Heart left ventricle (tissue), 16 donors: ENCODE data around the gene SH3RF3. TPM values are rescaled to one million over a fixed set of nuclear protein-coding genes. Genes with fewer than 3 reads are reported as not detected.

ENCODE experiments used
- ATAC-seq, 4 donors: fragments of 200-7000 bp; cut with Tn5 transposase; one replicate each; pipeline ENCODE4 v1.9.1; 2020 to 2022; ENCODE audit warnings: moderate library complexity in 4 of 4, mild to moderate bottlenecking in 3 of 4, moderate number of reproducible peaks in 1 of 4
- DNase-seq, 5 donors: peaks; one replicate each; pipeline ENCODE4 v3.0.0-alpha.2; 2020
- H3K27ac ChIP-seq, 12 donors: fragments of 200-600 bp; sonication (generic) in 4 of 12; one replicate each; pipeline versions ENCODE4 v1.5.0 to v1.8.0; 2016 to 2022; ENCODE audit warnings: mild to moderate bottlenecking in 2 of 12
- H3K27me3 ChIP-seq, 9 donors: fragments of 200-600 bp; sonication (generic) in 2 of 9; one replicate each; pipeline versions ENCODE4 v1.5.1 to v1.8.0; 2016 to 2022; ENCODE audit warnings: mild to moderate bottlenecking in 3 of 9
- H3K36me3 ChIP-seq, 9 donors: fragments of 200-600 bp; sonication (generic) in 2 of 9; one replicate each; pipeline versions ENCODE4 v1.5.0 to v1.8.0; 2018 to 2022; ENCODE audit warnings: mild to moderate bottlenecking in 2 of 9
- H3K4me1 ChIP-seq, 12 donors: fragments of 200-600 bp; sonication (generic) in 4 of 12; one replicate each; pipeline versions ENCODE4 v1.5.0 to v1.8.0; 2016 to 2022; ENCODE audit warnings: mild to moderate bottlenecking in 3 of 12
- H3K4me3 ChIP-seq, 12 donors: fragments of 200-600 bp; sonication (generic) in 4 of 12; one replicate each; pipeline versions ENCODE4 v1.5.0 to v1.8.0; 2017 to 2022; ENCODE audit warnings: mild to moderate bottlenecking in 9 of 12, moderate library complexity in 4 of 12
- H3K9me3 ChIP-seq, 12 donors: fragments of 200-600 bp; sonication (generic) in 4 of 12; one replicate each; pipeline versions ENCODE4 v1.5.0 to v1.8.0; 2016 to 2022; ENCODE audit warnings: mild to moderate bottlenecking in 1 of 12
- POLR2A ChIP-seq, 2 donors: fragments of 450-650 bp; IDR thresholded peaks; one replicate each; pipeline ENCODE4 v1.6.1; 2017; ENCODE audit warnings: antibody characterized with exemption in 2 of 2, mild to moderate bottlenecking in 2 of 2, moderate library complexity in 2 of 2
- WGBS, 4 donors: extraction: QIAGEN DNeasy Blood & Tissue Kit in 2 of 4; methylation state at CpG; one replicate each; pipeline versions ENCODE4 v1.1.5 to v1.1.7; 2013 to 2018; 5-methylcytosine and 5-hydroxymethylcytosine counted together
- intact Hi-C, 10 donors: fragments of 100-400 bp; cut with DNase I; formaldehyde crosslinking; loops; one replicate each; pipeline versions ENCODE4 v1.11.1 to v1.14.2; 2022
- polyA plus RNA-seq, 2 donors: library from polyadenylated mRNA; stranded (reverse); fragments of 200-250 nt; gene quantifications; one replicate each; pipeline ENCODE4 v1.2.3, GENCODE V29; 2013
- total RNA-seq, 9 donors: library from RNA; depleted of rRNA in 2 of 9; stranded (reverse); fragments of >200 nt in 2 of 9; fragmentation: NEBNext Ultra II Directional in 3 of 9; extraction: Animal tissue kit (Norgen Biotek cat#: 25700) in 3 of 9; gene quantifications; one replicate each; pipeline versions ENCODE4 v1.1.0 to v1.2.4, GENCODE V29; 2016 to 2023
- TF ChIP-seq, protein P1 (sequence below), 12 donors: fragments of 200-600 bp; sonication (generic) in 4 of 12; IDR thresholded peaks; one replicate each; pipeline versions ENCODE4 v1.5.0 to v1.8.0; 2018 to 2022; ENCODE audit warnings: antibody characterized with exemption in 12 of 12, mild to moderate bottlenecking in 5 of 12
- donor health status: ischemic (EF 13 %, LVEDD 7.1; RV severe dilation, severe dysfunction).
- donor health status: healthy with polysubstance abuse.
- donor health status: DM: no; HTN: yes; CAD: no.
- donor health status: DM: no; HTN: no; CAD: no.
- donor health status: ischemic (EF 25% LVEDD 6.9; RV normal size, moderate dysfunction).
- donor health status: ischemic (EF 25% LVEDD 5.7; RV mildly dilated, moderate dysfunction).
- donor health status: healthy.
- donor health status: DM: yes; HTN: yes; CAD: no.
- donor health status: ischemic (EF 35%, LVEDD 5.7; RV mildly dilated, moderate dysfunction).
- donor health status: nonischemic (EF 11% LVEDD 7.7; RV severe dilation, severe dysfunction).
- donor health status: DM: yes; HTN: yes; CAD: no.
- donor health status: PGD.
- donor health status: ischemic (EF 29% LVEDD 5.4; RV normal size, mild dysfunction).
- donor health status: nonischemic (EF 23%, LVEDD 6.1; RV moderate dilation, normal function).

SH3RF3 gene
- total and polyA plus RNA-seq, 11 donors = 5.2 to 15.7 (median 7.9) TPM

DNA sequence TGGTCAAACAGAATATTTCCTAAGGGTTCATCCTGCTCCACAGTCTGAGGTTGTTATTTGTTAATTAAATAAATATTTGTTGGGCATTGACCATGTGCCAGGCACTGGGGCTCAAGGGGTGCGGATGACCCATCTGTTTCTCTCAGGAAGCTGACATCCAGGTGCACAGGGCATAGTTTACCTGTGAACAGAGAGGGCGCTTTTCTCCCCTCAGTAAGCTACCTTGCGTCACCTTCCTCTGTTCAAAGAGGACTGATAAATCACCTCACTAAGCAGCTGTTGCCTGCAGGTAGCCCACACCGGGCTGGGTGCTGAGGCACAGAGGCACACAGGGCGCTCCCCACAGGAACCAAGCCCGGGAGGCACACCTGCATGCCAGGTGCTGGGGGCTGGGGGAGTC is 41.6 kb downstream of the SH3RF3 start:
- H3K4me3 ChIP-seq = no peak overlapping the region
- DNase-seq = no peak
- intact Hi-C loops = loop anchor here in 2 of 10 donors (5.0 kb wide), 2 partner anchors 38 to 72 kb away; no protein-coding TSS in a partner anchor
- peaks cover 2 to 52% (median 44%) of the 10 kb centered on the region in 12 donors for H3K4me1 ChIP-seq
- no peak for ATAC-seq
- peaks cover 0 to 16% (median 3%) of the 10 kb centered on the region in 12 donors for H3K9me3 ChIP-seq
- H3K27me3 ChIP-seq = no peaks in the 10 kb centered on the region
- TF ChIP-seq, protein P1, sequence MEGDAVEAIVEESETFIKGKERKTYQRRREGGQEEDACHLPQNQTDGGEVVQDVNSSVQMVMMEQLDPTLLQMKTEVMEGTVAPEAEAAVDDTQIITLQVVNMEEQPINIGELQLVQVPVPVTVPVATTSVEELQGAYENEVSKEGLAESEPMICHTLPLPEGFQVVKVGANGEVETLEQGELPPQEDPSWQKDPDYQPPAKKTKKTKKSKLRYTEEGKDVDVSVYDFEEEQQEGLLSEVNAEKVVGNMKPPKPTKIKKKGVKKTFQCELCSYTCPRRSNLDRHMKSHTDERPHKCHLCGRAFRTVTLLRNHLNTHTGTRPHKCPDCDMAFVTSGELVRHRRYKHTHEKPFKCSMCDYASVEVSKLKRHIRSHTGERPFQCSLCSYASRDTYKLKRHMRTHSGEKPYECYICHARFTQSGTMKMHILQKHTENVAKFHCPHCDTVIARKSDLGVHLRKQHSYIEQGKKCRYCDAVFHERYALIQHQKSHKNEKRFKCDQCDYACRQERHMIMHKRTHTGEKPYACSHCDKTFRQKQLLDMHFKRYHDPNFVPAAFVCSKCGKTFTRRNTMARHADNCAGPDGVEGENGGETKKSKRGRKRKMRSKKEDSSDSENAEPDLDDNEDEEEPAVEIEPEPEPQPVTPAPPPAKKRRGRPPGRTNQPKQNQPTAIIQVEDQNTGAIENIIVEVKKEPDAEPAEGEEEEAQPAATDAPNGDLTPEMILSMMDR (IDR thresholded peaks at IDR 0.05) = no peak
- no peak for TF ChIP-seq POLR2A (IDR thresholded peaks at IDR 0.05)
- 81 to 95% (median 89%) methylated on average over 6 of the region's 6 CpGs for WGBS, 4 donors
- H3K27ac ChIP-seq = peak overlapping the region in 1 of 12 donors; percentile 88
- H3K36me3 ChIP-seq = no peaks in the 10 kb centered on the region

DNA sequence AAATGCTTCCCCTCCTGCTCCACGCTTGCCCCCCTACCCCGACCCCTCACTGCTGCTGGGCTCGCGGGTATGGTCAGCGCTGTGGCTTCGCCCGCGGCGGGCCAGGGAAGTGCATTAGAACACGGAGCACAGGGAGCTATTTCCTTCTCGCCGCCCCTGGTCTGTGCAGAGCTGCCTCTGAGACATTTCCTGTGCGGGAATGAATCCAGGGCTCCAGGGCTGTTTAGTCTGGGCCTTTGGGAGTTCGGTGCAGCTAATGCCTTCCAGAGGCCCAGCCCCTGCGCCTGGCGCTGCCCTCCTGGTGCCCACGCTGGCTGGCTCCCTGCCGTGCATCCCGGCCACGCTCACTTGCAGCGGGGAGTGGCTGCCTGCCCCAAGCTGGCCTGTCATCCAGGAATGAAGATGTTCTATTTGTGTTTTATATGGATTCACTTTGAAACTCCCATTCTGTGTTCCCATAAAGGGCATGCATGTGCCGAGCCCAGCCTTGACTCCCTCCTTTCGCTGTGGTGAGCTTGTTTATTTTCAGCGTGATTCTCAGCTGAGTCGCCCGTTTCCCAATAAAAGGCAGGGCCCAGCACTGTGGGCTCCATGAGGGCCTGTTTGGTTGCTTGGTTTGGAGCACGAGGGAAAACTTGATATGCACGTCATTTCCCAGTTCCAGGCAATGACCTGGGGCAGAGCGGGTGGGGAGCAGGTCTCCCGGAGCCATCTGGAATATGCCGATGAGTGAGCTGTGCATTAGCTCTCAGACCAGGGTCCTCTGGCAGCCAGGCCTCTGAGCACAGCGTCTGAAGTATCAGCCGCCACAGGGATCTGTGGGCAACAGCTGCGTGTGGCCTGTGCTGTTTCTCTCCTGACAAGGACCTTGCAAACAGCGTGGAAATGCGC is 42.7 kb downstream of the SH3RF3 start:
- DNase-seq = peak; percentile 61 to 73 (median 68)

DNA sequence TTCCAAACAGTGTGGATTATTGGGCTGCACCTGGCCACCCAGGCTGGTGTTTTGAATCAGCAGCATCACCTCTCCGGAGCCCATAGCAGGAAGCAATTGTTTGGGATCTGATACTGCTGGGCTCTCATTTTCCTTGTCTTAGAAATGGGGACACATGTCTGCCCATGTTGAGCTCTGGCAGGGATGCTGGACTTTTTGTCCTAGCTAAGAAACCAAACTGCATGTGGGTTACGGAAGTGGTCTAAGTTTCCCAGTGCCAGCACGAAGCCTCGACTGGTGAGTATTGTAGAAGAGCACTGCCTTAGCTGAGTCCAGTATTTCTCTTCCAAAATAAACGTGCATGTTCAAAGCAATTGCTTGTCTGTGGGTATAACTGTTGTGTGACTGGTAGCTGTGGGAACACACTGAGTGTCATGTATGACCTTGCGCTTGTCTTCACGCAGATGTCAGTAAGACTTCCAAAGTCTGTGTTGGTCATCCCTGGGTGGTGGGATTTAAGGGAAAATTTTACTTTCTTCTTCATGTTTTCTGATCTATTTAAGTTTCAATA is 43.6 kb downstream of the SH3RF3 start:
- WGBS, 4 donors = 73 to 81% (median 76%) methylated on average over 7 of the region's 7 CpGs
- H3K4me3 ChIP-seq = no peak overlapping the region
- no peaks in the 10 kb centered on the region for H3K27me3 ChIP-seq
- H3K4me1 ChIP-seq = peaks cover 2 to 58% (median 44%) of the 10 kb centered on the region in 12 donors
- H3K36me3 ChIP-seq = no peaks in the 10 kb centered on the region
- DNase-seq = no peak
- intact Hi-C loops = loop anchor here in 2 of 10 donors (1.0 to 5.0 kb wide), 3 partner anchors 37 to 70 kb away; no protein-coding TSS in a partner anchor
- H3K9me3 ChIP-seq = peaks cover 0 to 19% (median 3%) of the 10 kb centered on the region in 12 donors
- no peak for TF ChIP-seq POLR2A (IDR thresholded peaks at IDR 0.05)
- no peak for ATAC-seq
- peak overlapping the region in 11 of 12 donors; percentile 66 to 94 (median 84) for H3K27ac ChIP-seq

More for the DNA sequence above, 42.7 kb downstream of the SH3RF3 start:
- Histone ChIP-seq H3K36me3 (no peaks in the 10 kb centered on the region), H3K27ac (peak overlapping the region in 11 of 12 donors; percentile 10 to 89 (median 78)), H3K9me3 (peaks cover 0 to 19% (median 3%) of the 10 kb centered on the region in 12 donors), H3K27me3 (no peaks in the 10 kb centered on the region), H3K4me1 (peaks cover 2 to 51% (median 43%) of the 10 kb centered on the region in 12 donors), H3K4me3 (peak overlapping the region in 4 of 12 donors; percentile 8 to 26 (median 14))
- TF ChIP-seq, protein P1 (IDR thresholded peaks at IDR 0.05) = peak in 6 of 12 donors; percentile 12 to 31 (median 26)
- TF ChIP-seq POLR2A (IDR thresholded peaks at IDR 0.05) = no peak
- 47 to 70% (median 52%) methylated on average over 28 to 36 of the region's 36 CpGs for WGBS, 4 donors
- peak in 3 of 4 donors; percentile 58 to 78 (median 75) for ATAC-seq
- intact Hi-C loops = loop anchor here in 2 of 10 donors (5.0 kb wide), 2 partner anchors 39 to 71 kb away; no protein-coding TSS in a partner anchor

DNA sequence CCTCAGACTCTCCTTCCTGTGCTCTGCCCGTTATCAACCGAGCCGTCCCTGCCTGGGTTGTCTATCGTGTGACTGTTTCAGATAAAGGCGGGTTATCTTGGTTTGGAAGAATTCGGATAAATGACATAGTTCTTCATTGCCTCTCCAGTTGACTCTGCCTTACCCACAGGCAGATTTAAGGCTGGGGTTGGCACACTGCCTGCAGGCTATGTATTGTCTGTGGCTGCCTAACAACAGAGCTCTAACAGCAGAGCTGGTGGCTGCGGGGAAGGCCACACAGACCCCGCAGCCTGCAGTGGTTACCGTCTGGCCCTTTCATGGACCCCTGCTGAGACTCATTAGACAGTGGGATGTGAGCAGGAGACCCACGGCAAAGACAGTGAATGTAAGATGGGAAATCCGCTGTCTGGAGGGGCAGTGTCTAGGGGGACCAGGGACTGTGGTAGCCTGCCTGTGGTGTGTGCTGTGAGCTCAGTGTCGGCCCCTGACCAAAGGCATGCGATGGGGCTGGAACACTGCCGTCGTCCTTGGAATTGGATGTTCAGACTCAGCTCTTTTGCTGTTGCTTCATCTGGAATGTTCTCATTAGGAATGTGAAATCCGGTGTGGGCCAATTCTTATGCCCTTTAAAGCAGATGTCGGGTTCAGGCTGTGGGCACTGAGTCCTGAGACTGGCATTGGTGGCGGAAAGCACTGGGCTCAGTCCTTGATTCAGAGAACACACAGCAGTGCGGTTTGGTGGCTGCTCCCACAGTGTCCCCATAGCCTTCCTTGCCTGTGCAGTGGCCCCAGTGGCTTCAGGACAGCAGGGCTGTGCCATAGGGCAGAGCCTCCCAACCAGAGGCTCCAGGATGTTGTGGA is 44.5 kb downstream of the SH3RF3 start:
- DNase-seq (peak in 4 of 5 donors; percentile 65 to 85 (median 74)), ATAC-seq (peak; percentile 81 to 87 (median 86))
- peaks cover 0 to 15% (median 3%) of the 10 kb centered on the region in 12 donors for H3K9me3 ChIP-seq
- H3K4me3 ChIP-seq = peak overlapping the region in 2 of 12 donors; percentile 7 to 10
- TF ChIP-seq, protein P1 (IDR thresholded peaks at IDR 0.05) = peak in 1 of 12 donors; percentile 11
- TF ChIP-seq POLR2A (IDR thresholded peaks at IDR 0.05) = no peak
- no peaks in the 10 kb centered on the region for H3K27me3 ChIP-seq
- WGBS, 4 donors = 29 to 49% (median 41%) methylated on average over 16 to 19 of the region's 19 CpGs
- no peaks in the 10 kb centered on the region for H3K36me3 ChIP-seq
- H3K27ac ChIP-seq = peak overlapping the region; percentile 66 to 94 (median 82)
- intact Hi-C loops = loop anchor here in 2 of 10 donors (1.0 to 5.0 kb wide), 3 partner anchors 36 to 69 kb away; no protein-coding TSS in a partner anchor
- peaks cover 2 to 65% (median 44%) of the 10 kb centered on the region in 12 donors for H3K4me1 ChIP-seq
